HG03064 (cell line): ENCODE results near the gene ZDHHC24.

Experiments
- ATAC-seq: cut with Tn5 transposase; IDR thresholded peaks from one replicate; pipeline ENCODE4 v1.9.1; 2021; ENCODE audit warnings: low read depth; ENCODE audit not compliant: unreplicated experiment

ZDHHC24 gene

GRCh38 chr11:66505276-66505816 lies 40.5 kb downstream of the ZDHHC24 start:
- ATAC-seq = no peak

GRCh38 chr11:66498506-66498905 lies 47.3 kb downstream of the ZDHHC24 start:
- ATAC-seq = no peak

GRCh38 chr11:66497206-66497605 lies 48.6 kb downstream of the ZDHHC24 start:
- no peak for ATAC-seq

GRCh38 chr11:66495401-66495854 lies 50.4 kb downstream of the ZDHHC24 start:
- no peak for ATAC-seq

- ATAC-seq = no peak
These were observed 50.9 kb downstream of the ZDHHC24 start for GRCh38 chr11:66494935-66495334.

GRCh38 chr11:66494458-66494857 lies 51.4 kb downstream of the ZDHHC24 start:
- ATAC-seq = no peak

GRCh38 chr11:66493130-66493529 lies 52.7 kb downstream of the ZDHHC24 start:
- ATAC-seq = no peak

- no peak for ATAC-seq
These were observed 53.5 kb downstream of the ZDHHC24 start for GRCh38 chr11:66492161-66492865.

- no peak for ATAC-seq
These were observed 54.4 kb downstream of the ZDHHC24 start for GRCh38 chr11:66491315-66491935.

- no peak for ATAC-seq
These were observed 56.2 kb downstream of the ZDHHC24 start for GRCh38 chr11:66489636-66490035.

GRCh38 chr11:66488957-66489356 lies 56.9 kb downstream of the ZDHHC24 start:
- ATAC-seq = no peak

GRCh38 chr11:66484806-66485380 lies 61.0 kb downstream of the ZDHHC24 start:
- ATAC-seq = no peak

GRCh38 chr11:66480117-66480938 lies 65.5 kb downstream of the ZDHHC24 start, which contains the start of gene DPP3:
TSS of gene DPP3 (plus strand) at chr11:66480434. CDS start at chr11:66482201, 1,767 bp downstream.
- peak; percentile 68 for ATAC-seq

- no peak for ATAC-seq
These were observed 66.3 kb downstream of the ZDHHC24 start for GRCh38 chr11:66479394-66480116.

GRCh38 chr11:66478729-66479393 lies 67.0 kb downstream of the ZDHHC24 start:
- no peak for ATAC-seq

- ATAC-seq = no peak
These were observed 68.3 kb downstream of the ZDHHC24 start for GRCh38 chr11:66477263-66478201.

GRCh38 chr11:66476841-66477251 lies 69.0 kb downstream of the ZDHHC24 start:
- no peak for ATAC-seq

- ATAC-seq = no peak
These were observed 69.5 kb downstream of the ZDHHC24 start for GRCh38 chr11:66476173-66476840.
